ENCODE data around the gene SLC9C2. TPM values are rescaled to one million over a fixed set of nuclear protein-coding genes. Genes with fewer than 3 reads are reported as not detected.

The SLC9C2 gene
- polyA plus RNA-seq, 3 donors, result not detected

DNA sequence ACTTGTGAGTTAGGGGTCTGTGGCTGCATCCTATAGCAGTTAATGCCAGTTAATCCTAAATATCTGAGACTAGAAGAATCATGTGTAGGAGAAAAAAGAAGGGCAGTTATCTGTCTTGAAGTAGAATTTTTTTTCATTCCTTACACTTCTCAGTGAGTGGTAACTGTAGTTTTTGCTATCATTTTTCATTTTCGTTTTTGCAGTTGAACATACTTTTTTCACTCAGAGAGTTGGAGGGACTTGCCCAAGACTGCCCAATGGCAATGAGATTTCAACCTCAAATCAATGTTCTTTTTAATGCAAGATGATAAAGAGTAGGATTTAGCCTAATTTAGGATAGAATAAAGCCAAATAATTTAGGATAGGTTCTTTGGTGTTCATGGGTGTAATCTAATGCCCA lies 120.2 kb downstream of the SLC9C2 start:
- H3K4me3 ChIP-seq (replicated peaks in 1 of 3; ENCODE audit: low read depth in 2 of 3, low read length in 3 of 3), result no peak overlapping the region
- peaks cover 25% of the 10 kb centered on the region for H3K79me2 ChIP-seq (ENCODE audit: insufficient read depth, low read length)
- H3K27me3 ChIP-seq (ENCODE audit: control insufficient read depth in 2 of 2, insufficient read depth in 2 of 2, low read length in 2 of 2), result no peaks in the 10 kb centered on the region
- intact Hi-C loops (cut with micrococcal nuclease), result no loop called here
- Mint-ChIP-seq H3K9me3 (no peaks in the 10 kb centered on the region), H3K4me1 (peaks cover 27% of the 10 kb centered on the region), H3K27ac (no peak overlapping the region), H3K4me3 (no peak overlapping the region), H3K36me3 (peaks cover 60 to 65% of the 10 kb centered on the region in 2 donors), H3K27me3 (ENCODE audit: low read depth in 3 of 3) (peaks cover 0 to 4% (median 0%) of the 10 kb centered on the region in 3 donors)
- H2AFZ ChIP-seq (ENCODE audit: insufficient read depth, low read depth, low read length, poor library complexity, severe bottlenecking), result no peak overlapping the region
- H3K9me3 ChIP-seq (replicated peaks in 1 of 2; ENCODE audit: control insufficient read depth in 1 of 2, insufficient read depth in 1 of 2, low read length in 2 of 2), result no peaks in the 10 kb centered on the region
- H4K20me1 ChIP-seq (ENCODE audit: insufficient read depth, low read length), result peaks cover 7% of the 10 kb centered on the region
- H3K36me3 ChIP-seq (replicated peaks in 1 of 2; ENCODE audit: control insufficient read depth in 1 of 2, insufficient read depth in 2 of 2, low read length in 2 of 2), result peaks cover 60 to 72% of the 10 kb centered on the region in 2 donors
- WGBS (ENCODE audit: insufficient coverage), result no CpG with 5 or more reads among the region's 1 CpG
- no peak overlapping the region for H3K4me2 ChIP-seq (replicated peaks; ENCODE audit: extremely low read depth, low read length, poor library complexity, severe bottlenecking)
- H3K4me1 ChIP-seq (ENCODE audit: control insufficient read depth in 1 of 2, insufficient read depth in 2 of 2, low read length in 2 of 2), result peaks cover 22 to 27% of the 10 kb centered on the region in 2 donors
- DNase-seq, result no peak
- TF ChIP-seq, protein P1, sequence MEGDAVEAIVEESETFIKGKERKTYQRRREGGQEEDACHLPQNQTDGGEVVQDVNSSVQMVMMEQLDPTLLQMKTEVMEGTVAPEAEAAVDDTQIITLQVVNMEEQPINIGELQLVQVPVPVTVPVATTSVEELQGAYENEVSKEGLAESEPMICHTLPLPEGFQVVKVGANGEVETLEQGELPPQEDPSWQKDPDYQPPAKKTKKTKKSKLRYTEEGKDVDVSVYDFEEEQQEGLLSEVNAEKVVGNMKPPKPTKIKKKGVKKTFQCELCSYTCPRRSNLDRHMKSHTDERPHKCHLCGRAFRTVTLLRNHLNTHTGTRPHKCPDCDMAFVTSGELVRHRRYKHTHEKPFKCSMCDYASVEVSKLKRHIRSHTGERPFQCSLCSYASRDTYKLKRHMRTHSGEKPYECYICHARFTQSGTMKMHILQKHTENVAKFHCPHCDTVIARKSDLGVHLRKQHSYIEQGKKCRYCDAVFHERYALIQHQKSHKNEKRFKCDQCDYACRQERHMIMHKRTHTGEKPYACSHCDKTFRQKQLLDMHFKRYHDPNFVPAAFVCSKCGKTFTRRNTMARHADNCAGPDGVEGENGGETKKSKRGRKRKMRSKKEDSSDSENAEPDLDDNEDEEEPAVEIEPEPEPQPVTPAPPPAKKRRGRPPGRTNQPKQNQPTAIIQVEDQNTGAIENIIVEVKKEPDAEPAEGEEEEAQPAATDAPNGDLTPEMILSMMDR (IDR thresholded peaks at IDR 0.05), result no peak
- H3K9ac ChIP-seq (ENCODE audit: insufficient read depth, low read length, poor library complexity, severe bottlenecking), result no peak overlapping the region
- H3K27ac ChIP-seq (ENCODE audit: low read depth in 1 of 2, low read length in 2 of 2), result peak overlapping the region in 1 of 2 donors; percentile 3

DNA sequence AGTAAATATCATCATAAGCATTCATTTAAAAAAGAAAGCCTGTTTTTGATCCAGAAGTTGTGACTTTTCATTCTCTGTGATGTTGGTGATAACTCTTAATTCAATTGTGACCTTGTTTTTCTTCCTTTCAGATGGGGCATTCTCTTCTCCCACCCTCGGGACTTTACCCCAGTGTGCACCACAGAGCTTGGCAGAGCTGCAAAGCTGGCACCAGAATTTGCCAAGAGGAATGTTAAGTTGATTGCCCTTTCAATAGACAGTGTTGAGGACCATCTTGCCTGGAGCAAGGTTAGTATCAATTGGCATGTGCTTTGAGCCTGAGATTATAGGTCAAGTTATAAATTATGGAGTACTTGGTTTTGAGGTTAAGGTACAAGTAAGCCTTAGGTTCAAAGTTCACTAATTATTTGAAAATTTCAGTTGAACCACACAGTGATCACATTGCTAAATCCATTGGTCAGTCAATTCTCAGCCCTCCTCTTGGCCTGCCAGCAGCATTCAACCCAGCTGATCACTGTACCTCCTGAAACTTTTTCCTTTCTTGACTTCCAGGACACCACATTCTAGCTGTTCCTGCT lies 121.6 kb downstream of the SLC9C2 start:
- peaks cover 46 to 51% of the 10 kb centered on the region in 2 donors for H3K36me3 Mint-ChIP-seq
- no peak overlapping the region for H3K9ac ChIP-seq (ENCODE audit: insufficient read depth, low read length, poor library complexity, severe bottlenecking)
- peaks cover 0 to 2% (median 0%) of the 10 kb centered on the region in 3 donors for H3K27me3 Mint-ChIP-seq (ENCODE audit: low read depth in 3 of 3)
- H2AFZ ChIP-seq (ENCODE audit: insufficient read depth, low read depth, low read length, poor library complexity, severe bottlenecking), result no peak overlapping the region
- H3K36me3 ChIP-seq (replicated peaks in 1 of 2; ENCODE audit: control insufficient read depth in 1 of 2, insufficient read depth in 2 of 2, low read length in 2 of 2), result peaks cover 46 to 58% of the 10 kb centered on the region in 2 donors
- no peaks in the 10 kb centered on the region for H3K9me3 ChIP-seq (replicated peaks in 1 of 2; ENCODE audit: control insufficient read depth in 1 of 2, insufficient read depth in 1 of 2, low read length in 2 of 2)
- WGBS (ENCODE audit: insufficient coverage), result no CpG with 5 or more reads among the region's 1 CpG
- H3K27ac ChIP-seq (ENCODE audit: low read depth in 1 of 2, low read length in 2 of 2), result no peak overlapping the region
- H3K4me3 ChIP-seq (replicated peaks in 1 of 3; ENCODE audit: low read depth in 2 of 3, low read length in 3 of 3), result no peak overlapping the region
- no peaks in the 10 kb centered on the region for H3K9me3 Mint-ChIP-seq
- H3K4me1 Mint-ChIP-seq, result peaks cover 28% of the 10 kb centered on the region
- intact Hi-C loops (cut with micrococcal nuclease), result no loop called here
- peaks cover 7% of the 10 kb centered on the region for H4K20me1 ChIP-seq (ENCODE audit: insufficient read depth, low read length)
- no peak overlapping the region for H3K27ac Mint-ChIP-seq
- H3K27me3 ChIP-seq (ENCODE audit: control insufficient read depth in 2 of 2, insufficient read depth in 2 of 2, low read length in 2 of 2), result no peaks in the 10 kb centered on the region
- DNase-seq, result no peak
- H3K4me2 ChIP-seq (replicated peaks; ENCODE audit: extremely low read depth, low read length, poor library complexity, severe bottlenecking), result no peak overlapping the region
- H3K4me3 Mint-ChIP-seq, result no peak overlapping the region
- H3K79me2 ChIP-seq (ENCODE audit: insufficient read depth, low read length), result peaks cover 30% of the 10 kb centered on the region
- H3K4me1 ChIP-seq (ENCODE audit: control insufficient read depth in 1 of 2, insufficient read depth in 2 of 2, low read length in 2 of 2), result peaks cover 23 to 32% of the 10 kb centered on the region in 2 donors
- TF ChIP-seq, protein P1 (IDR thresholded peaks at IDR 0.05), result no peak
